Common myeloid progenitor, CD34-positive (primary cell): ENCODE data around the gene PPP6R3.

ENCODE experiments used
- CTCF ChIA-PET: fragments of 350-600 bp; sonication (Branson Sonifier 250); formaldehyde crosslinking; loops from one replicate; lab custom pipeline; 2021; ENCODE audit warnings: antibody characterized with exemption; lab: Charles Lee
- POLR2A ChIA-PET: fragments of 350-600 bp; sonication (Branson Sonifier 250); formaldehyde crosslinking; loops from one replicate; lab custom pipeline; 2021; ENCODE audit warnings: antibody characterized with exemption; lab: Charles Lee
- DNase-seq, 3 donors: peaks; one replicate each; pipeline versions ENCODE4 v3.0.0 to v3.0.0-alpha.2; 2013
- H3K27ac ChIP-seq, 2 experiments: 1 replicate in 1 of 2; 2 replicates in 1 of 2; pipeline ENCODE4 v1.7.0; 2013; ENCODE audit warnings: inconsistent platforms in 2 of 2, low read length in 2 of 2, mild to moderate bottlenecking in 2 of 2, low read depth in 1 of 2, moderate library complexity in 1 of 2; ENCODE audit not compliant: severe bottlenecking in 2 of 2, insufficient read depth in 1 of 2, poor library complexity in 1 of 2
- H3K27me3 ChIP-seq, 5 experiments: replicated peaks in 2 of 5; 1 replicate in 3 of 5; 2 replicates in 2 of 5; pipeline versions ENCODE4 v1.6.1 to v1.7.0; 2013; ENCODE audit warnings: low read length in 4 of 5, mild to moderate bottlenecking in 2 of 5, moderate library complexity in 2 of 5, inconsistent platforms in 1 of 5; ENCODE audit not compliant: insufficient read depth in 5 of 5, control insufficient read depth in 4 of 5
- H3K36me3 ChIP-seq, 4 experiments: 1 replicate in 2 of 4; 2 replicates in 2 of 4; pipeline versions ENCODE4 v1.6.1 to v1.7.0; 2013; ENCODE audit warnings: low read length in 3 of 4, control low read depth in 1 of 4, mild to moderate bottlenecking in 1 of 4; ENCODE audit not compliant: control insufficient read depth in 4 of 4, insufficient read depth in 4 of 4
- H3K4me1 ChIP-seq, 4 experiments: 1 replicate in 3 of 4; 2 replicates in 1 of 4; pipeline versions ENCODE4 v1.6.1 to v1.7.1; 2013; ENCODE audit warnings: low read length in 3 of 4, mild to moderate bottlenecking in 3 of 4, control low read depth in 1 of 4, inconsistent platforms in 1 of 4, moderate library complexity in 1 of 4; ENCODE audit not compliant: control insufficient read depth in 4 of 4, insufficient read depth in 4 of 4; ENCODE audit errors: control extremely low read depth in 1 of 4
- H3K4me3 ChIP-seq, 7 experiments: 1 replicate in 4 of 7; 2 replicates in 3 of 7; pipeline versions ENCODE4 v1.5.1 to v1.7.0; 2013; ENCODE audit warnings: mild to moderate bottlenecking in 7 of 7, low read length in 6 of 7, moderate library complexity in 6 of 7, inconsistent platforms in 2 of 7, low read depth in 2 of 7, control low read depth in 1 of 7; ENCODE audit not compliant: insufficient read depth in 4 of 7, control insufficient read depth in 1 of 7; ENCODE audit errors: extremely low read depth in 1 of 7
- H3K9me3 ChIP-seq, 5 experiments: 1 replicate in 4 of 5; 2 replicates in 1 of 5; pipeline versions ENCODE4 v1.6.1 to v1.7.1; 2013; ENCODE audit warnings: low read length in 4 of 5, mild to moderate bottlenecking in 2 of 5, inconsistent platforms in 1 of 5, low read depth in 1 of 5, moderate library complexity in 1 of 5; ENCODE audit not compliant: control insufficient read depth in 4 of 5, insufficient read depth in 2 of 5; ENCODE audit errors: control extremely low read depth in 1 of 5
- WGBS: methylation state at CpG from one replicate; pipeline ENCODE4 v1.1.5; 2013; ENCODE audit not compliant: insufficient coverage; 5-methylcytosine and 5-hydroxymethylcytosine counted together

PPP6R3 gene

DNA sequence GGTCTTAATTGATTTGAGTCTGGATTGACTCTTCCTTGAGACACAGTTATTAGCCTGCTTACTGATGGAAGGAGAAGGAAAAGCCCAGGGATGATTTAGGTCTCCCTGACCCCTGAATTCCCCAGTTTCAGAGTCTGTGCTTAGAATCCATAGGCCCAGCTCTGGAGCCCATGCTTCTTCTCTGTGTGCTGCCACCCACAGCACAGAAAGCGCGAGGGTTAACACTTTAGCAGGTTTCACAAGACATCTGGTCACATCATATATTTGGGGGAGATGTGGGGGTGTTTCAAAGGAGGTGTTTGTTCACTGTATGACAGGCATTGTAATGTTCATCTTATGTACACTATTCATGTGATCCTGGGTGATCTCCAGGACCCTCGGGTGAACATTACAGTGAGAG, 107.0 kb downstream of the PPP6R3 start:
- ChIA-PET CTCF (no interaction called here), POLR2A (no interaction called here)
- H3K27me3 ChIP-seq: no peaks in the 10 kb centered on the region

DNA sequence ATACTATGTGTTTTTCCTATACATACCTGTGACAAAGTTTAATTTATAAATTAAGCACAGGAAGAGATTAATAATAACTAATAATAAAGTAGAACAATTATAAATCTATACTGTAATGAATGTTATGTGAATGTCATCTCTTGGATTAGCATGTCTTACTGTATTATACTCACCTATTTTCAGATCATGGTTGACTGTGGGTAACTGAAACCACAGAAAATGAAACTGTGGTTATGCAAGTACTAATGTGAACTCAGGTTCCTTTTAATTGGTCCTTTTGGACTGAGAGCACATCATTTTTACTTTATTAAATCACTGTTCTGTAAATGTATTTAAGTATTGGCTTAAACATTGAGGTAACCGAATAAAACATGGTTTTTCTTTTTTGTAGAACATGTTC, 108.8 kb downstream of the PPP6R3 start:
- no CpG with 5 or more reads among the region's 1 CpG for WGBS
- Histone ChIP-seq H3K9me3 (no peaks in the 10 kb centered on the region), H3K36me3 (peaks cover 42 to 80% (median 63%) of the 10 kb centered on the region in 4 experiments), H3K4me1 (peaks cover 0 to 9% (median 3%) of the 10 kb centered on the region in 4 experiments), H3K27ac (no peak overlapping the region), H3K4me3 (no peak overlapping the region), H3K27me3 (no peaks in the 10 kb centered on the region)
- peak; percentile 8 to 59 (median 52) for DNase-seq
- POLR2A ChIA-PET: no interaction called here
- CTCF ChIA-PET: interaction anchor here (0.6 kb wide), 1 partner anchor 154 kb away, joined by 5 read pairs; no protein-coding TSS in a partner anchor

More for the DNA sequence above, 107.0 kb downstream of the PPP6R3 start:
- peaks cover 0 to 9% (median 3%) of the 10 kb centered on the region in 4 experiments for H3K4me1 ChIP-seq
- H3K9me3 ChIP-seq: no peaks in the 10 kb centered on the region
- H3K4me3 ChIP-seq: no peak overlapping the region
- peaks cover 40 to 80% (median 65%) of the 10 kb centered on the region in 4 experiments for H3K36me3 ChIP-seq
- H3K27ac ChIP-seq: no peak overlapping the region
- no peak for DNase-seq
- whole genome bisulfite sequencing: no CpG with 5 or more reads among the region's 3 CpGs

GRCh38 chr11:68570691-68571090, 110.1 kb downstream of the PPP6R3 start:
- no CpG with 5 or more reads among the region's 1 CpG for WGBS
- Histone ChIP-seq H3K27me3 (no peaks in the 10 kb centered on the region), H3K4me1 (peaks cover 0 to 9% (median 3%) of the 10 kb centered on the region in 4 experiments), H3K27ac (no peak overlapping the region), H3K9me3 (no peaks in the 10 kb centered on the region), H3K36me3 (peaks cover 38 to 81% (median 63%) of the 10 kb centered on the region in 4 experiments), H3K4me3 (no peak overlapping the region)
- POLR2A ChIA-PET: no interaction called here
- no peak for DNase-seq
- CTCF ChIA-PET: interaction anchor here (1.3 kb wide), 1 partner anchor 66 kb away, joined by 4 read pairs; no protein-coding TSS in a partner anchor

- DNase-seq: no peak
- Histone ChIP-seq H3K27me3 (no peaks in the 10 kb centered on the region), H3K9me3 (no peaks in the 10 kb centered on the region), H3K4me3 (no peak overlapping the region), H3K4me1 (peaks cover 0 to 4% (median 0%) of the 10 kb centered on the region in 4 experiments), H3K36me3 (peaks cover 30 to 91% (median 74%) of the 10 kb centered on the region in 4 experiments), H3K27ac (no peak overlapping the region)
- WGBS: no CpG with 5 or more reads among the region's 1 CpG
- ChIA-PET CTCF (interaction anchor here (1.2 to 5.7 kb wide), 2 partner anchors 10 to 22 kb away, joined by 3 to 27 read pairs; no protein-coding TSS in a partner anchor), POLR2A (no interaction called here)
These were observed 113.8 kb downstream of the PPP6R3 start for GRCh38 chr11:68574308-68574707.

DNA sequence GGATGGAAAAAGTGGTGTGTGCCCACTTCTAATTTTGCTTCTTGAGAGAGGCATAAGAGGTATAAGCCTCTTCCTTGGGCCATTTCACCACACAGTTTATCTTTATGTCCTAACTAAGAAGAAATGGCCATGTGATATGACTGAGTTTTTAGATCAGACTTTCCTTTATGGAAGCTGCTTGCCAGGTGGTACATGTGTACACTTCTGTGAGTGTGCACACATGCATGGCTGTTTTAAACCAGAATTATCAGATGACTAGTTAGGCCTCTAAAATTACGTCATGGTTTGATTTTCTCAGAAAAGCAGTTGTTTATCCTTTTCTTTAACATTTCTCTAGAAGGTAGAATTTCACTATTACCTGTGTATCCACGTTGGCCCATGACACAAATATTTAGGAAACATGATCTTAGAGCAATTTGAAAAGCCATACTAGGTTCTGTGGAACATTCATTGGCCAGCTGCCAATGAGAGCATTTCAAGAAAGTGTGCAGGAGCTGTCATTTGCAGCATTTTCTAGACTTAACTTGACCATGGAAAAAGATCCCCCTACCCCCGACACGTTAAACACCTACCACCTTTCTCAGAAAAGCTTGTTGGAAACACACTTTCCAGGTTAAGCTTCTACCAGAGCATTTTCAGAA, 114.6 kb downstream of the PPP6R3 start:
- Histone ChIP-seq H3K27me3 (no peaks in the 10 kb centered on the region), H3K4me3 (no peak overlapping the region), H3K27ac (no peak overlapping the region), H3K9me3 (no peaks in the 10 kb centered on the region), H3K36me3 (peaks cover 36 to 92% (median 77%) of the 10 kb centered on the region in 4 experiments), H3K4me1 (no peaks in the 10 kb centered on the region)
- ChIA-PET CTCF (interaction anchor here (1.2 to 5.7 kb wide), 3 partner anchors 9 to 21 kb away, joined by 3 to 27 read pairs (median 3); no protein-coding TSS in a partner anchor), POLR2A (no interaction called here)
- WGBS: 100% methylated on average over 4 of the region's 4 CpGs
- no peak for DNase-seq

- Histone ChIP-seq H3K27ac (no peak overlapping the region), H3K4me1 (no peaks in the 10 kb centered on the region), H3K4me3 (no peak overlapping the region), H3K27me3 (no peaks in the 10 kb centered on the region), H3K9me3 (no peaks in the 10 kb centered on the region), H3K36me3 (peaks cover 19 to 92% (median 68%) of the 10 kb centered on the region in 4 experiments)
- DNase-seq: no peak
- POLR2A ChIA-PET: interaction anchor here (0.6 kb wide), 1 partner anchor 224 kb away, joined by 5 read pairs; no protein-coding TSS in a partner anchor
- CTCF ChIA-PET: no interaction called here
- WGBS: 93% methylated on average over 5 of the region's 5 CpGs
These were observed 118.9 kb downstream of the PPP6R3 start for GRCh38 chr11:68579455-68579854.

DNA sequence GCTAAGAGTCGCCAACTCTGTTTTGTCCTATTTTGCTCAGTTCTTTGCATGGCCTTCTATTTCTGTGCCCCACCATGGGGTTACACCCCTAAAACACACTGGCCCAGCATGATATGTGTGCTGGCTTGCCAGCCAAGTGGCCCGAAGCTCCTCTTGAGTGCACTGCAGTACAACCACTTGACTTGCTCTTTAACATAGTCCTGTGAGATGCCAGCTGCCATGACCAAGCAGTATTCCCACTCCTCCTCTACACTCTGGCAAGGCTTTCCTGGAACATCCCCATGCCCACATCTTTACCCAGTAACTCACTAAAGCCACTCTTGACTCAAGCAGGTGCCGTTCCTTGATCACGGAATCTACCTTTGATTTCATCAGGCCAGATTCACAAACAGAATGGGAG, 120.9 kb downstream of the PPP6R3 start:
- Histone ChIP-seq H3K4me1 (no peaks in the 10 kb centered on the region), H3K27ac (no peak overlapping the region), H3K4me3 (no peak overlapping the region), H3K36me3 (peaks cover 18 to 91% (median 59%) of the 10 kb centered on the region in 4 experiments), H3K27me3 (no peaks in the 10 kb centered on the region), H3K9me3 (no peaks in the 10 kb centered on the region)
- ChIA-PET CTCF (interaction anchor here (1.3 kb wide), 1 partner anchor 15 kb away, joined by 3 read pairs; no protein-coding TSS in a partner anchor), POLR2A (no interaction called here)
- 96% methylated on average over 3 of the region's 4 CpGs for WGBS
- no peak for DNase-seq
